ENCODE measurements around the gene DNM1L. TPM values are rescaled to one million over a fixed set of nuclear protein-coding genes. Genes with fewer than 3 reads are reported as not detected.

Gene DNM1L
- total and polyA plus RNA-seq, 12 donors = 32.3 to 81.5 (median 57.3) TPM

- ATAC-seq (no peak), DNase-seq (no peak)
- H3K36me3 ChIP-seq = no peaks in the 10 kb centered on the region
- 55 to 71% methylated on average over 5 of the region's 5 CpGs for WGBS, 2 donors
- H3K27me3 ChIP-seq = no peaks in the 10 kb centered on the region
- TF ChIP-seq CTCF (IDR thresholded peaks at IDR 0.05) = no peak
- no peak overlapping the region for H3K27ac ChIP-seq
- intact Hi-C loops (cut with DNase I) = no loop called here
- no peaks in the 10 kb centered on the region for H3K4me1 ChIP-seq
- H3K9me3 ChIP-seq = no peaks in the 10 kb centered on the region
- H3K4me3 ChIP-seq = no peak overlapping the region
These were observed 98.1 kb downstream of the DNM1L start for GRCh38 chr12:32777159-32777558.

- 53 to 57% methylated on average over 6 of the region's 6 CpGs for WGBS, 2 donors
- H3K27ac ChIP-seq = no peak overlapping the region
- H3K4me1 ChIP-seq = no peaks in the 10 kb centered on the region
- H3K27me3 ChIP-seq = no peaks in the 10 kb centered on the region
- no peak for ATAC-seq
- no peaks in the 10 kb centered on the region for H3K36me3 ChIP-seq
- no peak for DNase-seq
- no peak overlapping the region for H3K4me3 ChIP-seq
- no peaks in the 10 kb centered on the region for H3K9me3 ChIP-seq
- TF ChIP-seq CTCF (IDR thresholded peaks at IDR 0.05) = no peak
- intact Hi-C loops (cut with DNase I) = no loop called here
These were observed 98.6 kb downstream of the DNM1L start for GRCh38 chr12:32777691-32778175.

DNA sequence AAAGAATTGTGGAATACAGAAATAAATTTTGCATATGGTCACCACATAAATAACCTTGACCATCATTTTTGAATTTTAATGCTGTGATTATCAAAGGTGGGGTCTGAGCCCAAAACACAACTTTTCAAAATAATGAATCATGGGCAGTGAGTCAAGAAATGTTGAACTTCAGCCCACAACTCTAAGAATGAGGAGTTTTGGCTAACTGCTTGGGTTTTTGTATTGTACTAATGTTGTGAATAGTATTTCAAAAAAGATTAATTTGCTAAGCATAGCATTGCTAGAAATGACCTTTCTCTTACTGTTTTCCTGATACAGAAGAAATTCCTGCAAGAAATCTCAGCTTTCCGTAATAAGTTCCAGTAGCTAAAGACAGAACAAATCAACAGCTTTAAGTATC is 101.0 kb downstream of the DNM1L start:
- 32 to 46% methylated on average over 1 of the region's 1 CpG for WGBS, 2 donors
- H3K4me3 ChIP-seq = no peak overlapping the region
- no peaks in the 10 kb centered on the region for H3K36me3 ChIP-seq
- intact Hi-C loops (cut with DNase I) = loop anchor here in 1 of 10 donors (10.0 kb wide), 1 partner anchor 125 kb away; no protein-coding TSS in a partner anchor
- H3K27ac ChIP-seq = no peak overlapping the region
- H3K27me3 ChIP-seq = no peaks in the 10 kb centered on the region
- no peak for ATAC-seq
- H3K9me3 ChIP-seq = no peaks in the 10 kb centered on the region
- no peak for TF ChIP-seq CTCF (IDR thresholded peaks at IDR 0.05)
- H3K4me1 ChIP-seq = no peaks in the 10 kb centered on the region
- DNase-seq = no peak

GRCh38 chr12:32783029-32783428 is 103.9 kb downstream of the DNM1L start:
- intact Hi-C loops (cut with DNase I) = loop anchor here in 1 of 10 donors (10.0 kb wide), 1 partner anchor 122 kb away; no protein-coding TSS in a partner anchor
- Histone ChIP-seq H3K36me3 (no peaks in the 10 kb centered on the region), H3K4me3 (no peak overlapping the region), H3K27me3 (no peaks in the 10 kb centered on the region), H3K4me1 (no peaks in the 10 kb centered on the region), H3K27ac (no peak overlapping the region), H3K9me3 (no peaks in the 10 kb centered on the region)
- DNase-seq (no peak), ATAC-seq (no peak)
- TF ChIP-seq CTCF (IDR thresholded peaks at IDR 0.05) = no peak
- WGBS, 2 donors = 50 to 69% methylated on average over 3 of the region's 3 CpGs

Data from heart right ventricle (tissue), 16 donors.